ENCODE results near the gene CDK5RAP1. TPM values are rescaled to one million over a fixed set of nuclear protein-coding genes. Genes with fewer than 3 reads are reported as not detected.

CDK5RAP1 gene
- total and polyA plus RNA-seq, 2 of the 4 experiments (the other 2 are of a cell fraction): 23.9 to 28.1 TPM

- ATAC-seq (ENCODE audit: low read depth) (no peak), DNase-seq (no peak)
- H2BK15ac ChIP-seq (ENCODE audit: low read depth, low read length): no peak overlapping the region
- H3K9me3 ChIP-seq (ENCODE audit: control insufficient read depth, insufficient read depth, low read length): peaks cover 3% of the 10 kb centered on the region; the same call in 1 of the 2 replicates
- H3K4me3 ChIP-seq (ENCODE audit: insufficient read depth, low read depth, low read length): no peak overlapping the region
- H2BK20ac ChIP-seq (ENCODE audit: low read depth, low read length): no peak overlapping the region
- in situ Hi-C loops (cut with MboI; ENCODE audit: low sequenced_read_pairs): no loop called here
- dilution Hi-C loops (cut with HindIII; ENCODE audit: low sequenced_read_pairs, unreplicated experiment): no loop called here
- peak overlapping the region; percentile 55 for H2AK9ac ChIP-seq (replicated peaks; ENCODE audit: low read depth, low read length, poor library complexity)
- no peak overlapping the region for H3K18ac ChIP-seq (ENCODE audit: low read depth, low read length)
- no peak overlapping the region for H3K4me2 ChIP-seq (ENCODE audit: low read depth, low read length)
- no peak overlapping the region for H2BK120ac ChIP-seq (ENCODE audit: low read depth, low read length)
- no peaks in the 10 kb centered on the region for H4K20me1 ChIP-seq (ENCODE audit: insufficient read depth, low read length)
- H3K56ac ChIP-seq (ENCODE audit: extremely low read depth, insufficient read depth, low read length): no peak overlapping the region
- H3K79me1 ChIP-seq (ENCODE audit: low read depth in 1 of 2, low read length in 2 of 2): peaks cover 4 to 18% of the 10 kb centered on the region in 2 experiments; a peak in 3 of 4 replicates
- H3K4ac ChIP-seq (ENCODE audit: low read depth, low read length): no peak overlapping the region
- H3K14ac ChIP-seq (replicated peaks; ENCODE audit: low read depth, low read length): no peak overlapping the region
- BruUV-seq (replicated peaks): no TSS peak
- 89% methylated on average over 5 of the region's 18 CpGs; no CpG with 5 or more reads in 1 of the 2 experiments for WGBS, 2 experiments (ENCODE audit: extremely low coverage in 2 of 2, insufficient read length in 1 of 2)
- H2AFZ ChIP-seq (replicated peaks; ENCODE audit: low read length, poor library complexity): peak overlapping the region; percentile 43
- peaks cover 19% of the 10 kb centered on the region for H3K36me3 ChIP-seq (ENCODE audit: control insufficient read depth, insufficient read depth, low read length)
- intact Hi-C loops (cut with micrococcal nuclease): no loop called here
- H3K27ac ChIP-seq (ENCODE audit: insufficient read depth, low read length): no peak overlapping the region
- H4K91ac ChIP-seq (ENCODE audit: insufficient read depth, low read depth, low read length): no peak overlapping the region; the same call in 1 of the 2 replicates
- H4K5ac ChIP-seq (ENCODE audit: low read depth, low read length): no peak overlapping the region
- H3K9me1 ChIP-seq (ENCODE audit: insufficient read depth, low read length): peaks cover 7% of the 10 kb centered on the region
- peaks cover 7% of the 10 kb centered on the region for H3K4me1 ChIP-seq (ENCODE audit: control insufficient read depth, insufficient read depth, low read length)
- no peak overlapping the region for H2BK5ac ChIP-seq (ENCODE audit: low read depth, low read length, poor library complexity, severe bottlenecking)
- ChIA-PET CTCF (interaction anchor here (0.7 kb wide), 1 partner anchor 511 kb away, joined by 4 read pairs; no protein-coding TSS in a partner anchor), POLR2A (ENCODE audit: unreplicated experiment) (interaction anchor here (0.5 kb wide), 1 partner anchor 1293 kb away, joined by 12 read pairs; no protein-coding TSS in a partner anchor)
- no peak overlapping the region for H2AK5ac ChIP-seq (ENCODE audit: low read depth, low read length)
- no peak overlapping the region for H4K8ac ChIP-seq (ENCODE audit: low read depth in 2 of 2, low read length in 2 of 2)
- no peak overlapping the region for H3K23ac ChIP-seq (ENCODE audit: low read depth, low read length)
- no peak overlapping the region for H3K9ac ChIP-seq (ENCODE audit: low read depth, low read length)
- H3K27me3 ChIP-seq (ENCODE audit: control insufficient read depth, insufficient read depth, low read length): no peaks in the 10 kb centered on the region
- TF ChIP-seq CEBPB (IDR thresholded peaks at IDR 0.05; ENCODE audit: low read depth, low read length) (no peak), BHLHE40 (IDR thresholded peaks at IDR 0.05; ENCODE audit: low read depth, low read length) (no peak), ELK1 (IDR thresholded peaks at IDR 0.05; ENCODE audit: borderline replicate concordance, low read depth, low read length) (no peak), RFX5 (IDR thresholded peaks at IDR 0.05; ENCODE audit: low read depth, low read length) (no peak), MAFK (IDR thresholded peaks at IDR 0.05; ENCODE audit: low read depth, low read length) (no peak), MXI1 (IDR thresholded peaks at IDR 0.05; ENCODE audit: borderline replicate concordance, low read depth, low read length) (no peak), POLR2A (IDR thresholded peaks at IDR 0.05; ENCODE audit: low read depth, low read length) (no peak), RAD21 (IDR thresholded peaks at IDR 0.05; ENCODE audit: low read length) (no peak), CHD1 (IDR thresholded peaks at IDR 0.05; ENCODE audit: low read depth, low read length) (no peak), FOS (IDR thresholded peaks at IDR 0.05; ENCODE audit: low read depth, low read length) (no peak), SMC3 (IDR thresholded peaks at IDR 0.05; ENCODE audit: low read depth, low read length) (no peak), RCOR1 (IDR thresholded peaks at IDR 0.05; ENCODE audit: insufficient replicate concordance, low read length) (no peak), MAZ (IDR thresholded peaks at IDR 0.05; ENCODE audit: borderline replicate concordance, low read depth, low read length) (no peak), USF2 (IDR thresholded peaks at IDR 0.05; ENCODE audit: low read depth, low read length) (no peak), NFE2L2 (IDR thresholded peaks at IDR 0.05; ENCODE audit: low read depth, low read length) (no peak)
Measured at GRCh38 chr20:33408716-33409654, 7.7 kb upstream of the CDK5RAP1 start.

Data from IMR-90 (cell line).